Effector memory CD4-positive, alpha-beta T cell (primary cell): ENCODE data around the gene LAMA2.

ENCODE experiments used
- DNase-seq, 3 donors: peaks; one replicate each; pipeline ENCODE4 v3.0.0-alpha.2; 2020
- H3K27ac ChIP-seq: 2 replicates; pipeline ENCODE4 v1.7.0; 2013; ENCODE audit warnings: mild to moderate bottlenecking, low read length, moderate library complexity; ENCODE audit not compliant: insufficient read depth, poor library complexity, severe bottlenecking
- H3K27me3 ChIP-seq: replicated peaks from 2 replicates; pipeline ENCODE4 v1.7.0; 2013; ENCODE audit warnings: mild to moderate bottlenecking, low read length; ENCODE audit not compliant: insufficient read depth, control insufficient read depth, poor library complexity, severe bottlenecking
- H3K36me3 ChIP-seq: 2 replicates; pipeline ENCODE4 v1.7.0; 2013; ENCODE audit warnings: mild to moderate bottlenecking, low read length, moderate library complexity; ENCODE audit not compliant: control insufficient read depth, insufficient read depth
- H3K4me1 ChIP-seq: 2 replicates; pipeline ENCODE4 v1.7.0; 2013; ENCODE audit warnings: low read length, mild to moderate bottlenecking; ENCODE audit not compliant: control insufficient read depth, insufficient read depth, poor library complexity, severe bottlenecking
- H3K4me3 ChIP-seq: 2 replicates; pipeline ENCODE4 v1.7.0; 2013; ENCODE audit warnings: low read length, low read depth, mild to moderate bottlenecking; ENCODE audit not compliant: insufficient read depth, poor library complexity, severe bottlenecking
- H3K9me3 ChIP-seq: 2 replicates; pipeline ENCODE4 v1.7.0; 2013; ENCODE audit warnings: mild to moderate bottlenecking, low read length, moderate library complexity; ENCODE audit not compliant: control insufficient read depth

Gene LAMA2

DNA sequence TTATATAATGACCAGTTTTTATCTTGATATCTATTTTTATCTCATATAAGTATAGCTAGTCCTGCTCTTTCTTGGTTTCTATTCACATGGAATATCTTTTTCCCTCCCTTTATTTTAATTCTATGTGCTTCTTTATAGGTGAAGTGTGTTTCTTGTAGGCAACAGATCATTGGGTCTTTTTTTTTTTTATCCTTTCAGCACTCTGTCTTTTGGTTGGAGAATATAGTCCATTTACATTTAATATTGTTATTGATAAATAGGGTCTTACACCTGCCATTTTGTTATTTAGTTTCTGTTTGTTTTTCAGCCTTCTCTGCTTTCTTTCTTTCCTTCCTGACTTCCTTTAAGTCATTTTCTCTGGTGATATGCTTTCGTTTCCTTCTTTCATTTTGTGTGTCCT is 22.2 kb upstream of the LAMA2 start:
- Histone ChIP-seq H3K36me3 (no peaks in the 10 kb centered on the region), H3K9me3 (no peaks in the 10 kb centered on the region), H3K4me1 (no peaks in the 10 kb centered on the region), H3K4me3 (no peak overlapping the region), H3K27ac (no peak overlapping the region), H3K27me3 (no peaks in the 10 kb centered on the region)
- no peak for DNase-seq

DNA sequence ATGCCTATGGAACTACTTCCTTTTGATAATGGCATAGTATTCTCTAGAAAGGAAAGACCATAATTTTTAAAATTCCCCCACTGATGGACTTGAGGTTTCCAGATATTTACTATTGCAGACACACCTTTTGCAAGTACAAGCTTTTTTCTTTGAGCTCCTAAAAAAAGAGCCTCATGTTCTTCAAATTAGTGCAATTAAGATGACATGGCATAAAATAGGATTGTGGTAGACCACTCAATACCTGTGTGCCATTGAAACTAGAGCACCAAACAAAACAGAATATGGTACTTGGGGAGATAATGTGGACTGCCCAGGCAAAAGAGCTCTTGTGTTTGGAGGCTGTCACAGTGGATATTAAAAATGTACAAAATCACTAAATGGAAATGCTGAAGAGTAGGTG is 19.0 kb upstream of the LAMA2 start:
- DNase-seq = no peak
- Histone ChIP-seq H3K4me1 (no peaks in the 10 kb centered on the region), H3K27me3 (no peaks in the 10 kb centered on the region), H3K9me3 (no peaks in the 10 kb centered on the region), H3K27ac (no peak overlapping the region), H3K4me3 (no peak overlapping the region), H3K36me3 (no peaks in the 10 kb centered on the region)

DNA sequence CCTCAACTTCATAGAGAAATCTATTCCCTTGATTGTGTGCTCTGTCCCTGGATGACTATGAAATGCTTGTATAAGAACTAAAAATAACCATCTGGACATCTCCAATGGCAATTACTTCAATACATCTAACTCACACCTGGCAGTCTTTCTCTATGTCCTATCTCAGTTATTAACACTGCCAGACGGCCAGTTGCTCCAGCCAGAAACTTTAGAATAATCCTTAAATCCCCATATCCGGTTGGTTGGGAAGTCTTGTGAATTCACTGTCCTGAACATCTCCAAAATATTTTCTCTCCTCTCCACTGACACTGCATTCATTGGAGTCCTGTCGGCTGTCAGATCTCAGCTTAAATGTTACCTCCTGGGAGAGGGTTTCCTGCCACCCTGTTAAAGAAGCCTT is 12.2 kb upstream of the LAMA2 start:
- H3K36me3 ChIP-seq = no peaks in the 10 kb centered on the region
- no peak overlapping the region for H3K27ac ChIP-seq
- no peak overlapping the region for H3K4me3 ChIP-seq
- H3K9me3 ChIP-seq = no peaks in the 10 kb centered on the region
- no peaks in the 10 kb centered on the region for H3K27me3 ChIP-seq
- no peaks in the 10 kb centered on the region for H3K4me1 ChIP-seq
- DNase-seq = no peak

DNA sequence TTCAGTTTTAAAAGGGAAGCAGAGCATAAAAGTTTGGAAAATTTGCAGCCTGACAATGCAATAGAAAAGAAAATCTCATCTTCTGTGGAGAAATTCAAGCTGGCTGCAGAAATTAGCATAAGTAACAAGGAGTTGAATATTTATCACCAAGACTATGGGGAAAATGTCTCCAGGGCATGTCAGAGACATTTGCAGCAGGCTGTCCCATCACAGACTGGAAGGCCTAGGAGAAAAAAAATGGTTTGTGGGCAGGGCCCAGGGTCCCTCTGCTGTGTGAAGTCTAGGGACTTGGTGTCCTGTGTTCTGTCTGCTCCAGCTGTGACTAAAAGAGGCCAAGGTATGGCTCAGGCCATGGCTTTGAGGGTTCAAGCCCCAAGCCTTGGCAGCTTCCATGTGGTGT is 8.1 kb upstream of the LAMA2 start:
- Histone ChIP-seq H3K27ac (no peak overlapping the region), H3K27me3 (no peaks in the 10 kb centered on the region), H3K9me3 (no peaks in the 10 kb centered on the region), H3K36me3 (no peaks in the 10 kb centered on the region), H3K4me3 (no peak overlapping the region), H3K4me1 (no peaks in the 10 kb centered on the region)
- DNase-seq = no peak

DNA sequence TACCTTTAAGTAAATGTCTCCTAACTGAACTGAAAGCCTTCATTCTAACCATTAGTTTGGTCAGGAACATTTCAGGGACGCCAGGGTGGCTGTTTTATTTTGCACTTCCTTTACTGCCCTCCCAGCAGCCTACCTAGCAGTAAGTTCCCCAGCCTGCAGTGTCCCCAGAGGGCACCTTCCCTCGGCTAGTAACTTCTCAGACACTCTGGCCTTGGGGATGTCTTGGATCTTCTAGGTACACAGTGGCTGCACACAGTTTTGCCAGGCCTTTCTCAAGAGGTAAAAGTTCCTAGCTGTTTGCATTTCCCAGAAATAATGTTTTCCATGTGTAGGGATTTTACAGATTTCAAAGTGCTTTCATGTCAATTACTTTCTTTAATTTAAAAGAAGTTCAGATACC is 378 bp upstream of the LAMA2 start:
- Histone ChIP-seq H3K27ac (no peak overlapping the region), H3K4me3 (no peak overlapping the region)

DNA sequence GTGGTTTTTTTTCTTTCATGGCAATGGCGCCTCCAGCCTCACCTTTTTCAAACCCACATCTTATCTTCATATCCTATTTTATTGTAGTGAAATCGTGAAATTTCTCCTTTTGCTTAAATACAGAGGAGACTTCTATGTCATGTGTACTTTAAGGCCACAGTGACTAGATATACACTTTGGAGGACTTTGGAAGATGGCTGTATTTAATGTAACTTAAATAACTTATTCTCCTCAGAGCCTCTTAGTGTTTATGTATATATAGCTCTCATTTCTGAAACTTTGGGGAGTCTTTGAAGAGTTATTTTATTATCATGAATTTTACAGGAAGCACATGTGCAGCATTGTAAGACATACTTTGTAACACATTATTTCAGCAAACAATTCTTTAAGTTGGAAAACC is 968 bp downstream of the LAMA2 start:
- no peak overlapping the region for H3K27ac ChIP-seq
- DNase-seq = no peak
- H3K4me3 ChIP-seq = no peak overlapping the region
- no peaks in the 10 kb centered on the region for H3K9me3 ChIP-seq
- no peaks in the 10 kb centered on the region for H3K36me3 ChIP-seq
- H3K4me1 ChIP-seq = no peaks in the 10 kb centered on the region
- H3K27me3 ChIP-seq = no peaks in the 10 kb centered on the region

More for the DNA sequence above, 378 bp upstream of the LAMA2 start:
- H3K9me3 ChIP-seq = no peaks in the 10 kb centered on the region
- H3K4me1 ChIP-seq = no peaks in the 10 kb centered on the region
- no peaks in the 10 kb centered on the region for H3K27me3 ChIP-seq
- no peaks in the 10 kb centered on the region for H3K36me3 ChIP-seq
- DNase-seq = no peak

DNA sequence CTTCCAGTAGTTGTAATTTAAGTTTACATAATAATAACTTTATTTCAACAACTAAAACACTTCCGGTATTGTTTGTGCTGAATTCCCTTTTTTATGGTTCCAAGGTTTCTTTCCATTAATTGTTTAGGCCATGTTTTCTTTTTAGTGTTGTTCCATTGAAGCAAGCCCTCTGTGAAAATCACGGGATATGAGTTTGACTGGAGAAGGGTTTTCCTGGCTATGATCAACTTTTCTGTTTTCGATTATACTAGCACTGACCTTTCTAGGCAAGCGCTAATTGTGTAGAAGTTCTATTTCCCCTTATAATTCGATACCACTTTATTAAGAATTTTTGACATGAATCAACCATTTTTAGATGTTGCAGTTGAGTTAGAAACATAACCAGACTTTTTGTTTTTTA is 2.4 kb downstream of the LAMA2 start:
- DNase-seq = no peak
- H3K36me3 ChIP-seq = no peaks in the 10 kb centered on the region
- H3K27me3 ChIP-seq = no peaks in the 10 kb centered on the region
- no peaks in the 10 kb centered on the region for H3K4me1 ChIP-seq
- no peak overlapping the region for H3K27ac ChIP-seq
- no peaks in the 10 kb centered on the region for H3K9me3 ChIP-seq
- H3K4me3 ChIP-seq = no peak overlapping the region

DNA sequence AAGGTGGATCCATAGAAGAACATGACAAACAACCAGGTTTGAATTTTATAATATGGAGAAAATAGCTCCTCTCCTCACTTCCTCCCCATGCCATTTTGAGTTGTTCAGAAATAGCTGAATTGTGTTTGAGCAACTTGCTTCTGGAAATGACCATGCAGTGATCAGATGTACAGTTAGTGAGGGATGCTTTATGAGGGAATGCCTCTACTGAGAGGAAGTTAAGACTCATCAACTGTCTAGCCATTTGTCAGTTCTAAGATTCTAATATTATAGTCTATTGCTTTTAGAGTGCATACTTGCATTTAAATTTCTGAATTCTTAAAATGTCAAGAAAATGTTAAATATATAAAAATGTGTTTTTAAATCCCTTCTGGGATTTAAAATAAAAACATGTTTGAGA is 3.8 kb downstream of the LAMA2 start:
- H3K4me1 ChIP-seq = no peaks in the 10 kb centered on the region
- no peak overlapping the region for H3K27ac ChIP-seq
- no peaks in the 10 kb centered on the region for H3K27me3 ChIP-seq
- no peak for DNase-seq
- no peaks in the 10 kb centered on the region for H3K36me3 ChIP-seq
- no peaks in the 10 kb centered on the region for H3K9me3 ChIP-seq
- H3K4me3 ChIP-seq = no peak overlapping the region

DNA sequence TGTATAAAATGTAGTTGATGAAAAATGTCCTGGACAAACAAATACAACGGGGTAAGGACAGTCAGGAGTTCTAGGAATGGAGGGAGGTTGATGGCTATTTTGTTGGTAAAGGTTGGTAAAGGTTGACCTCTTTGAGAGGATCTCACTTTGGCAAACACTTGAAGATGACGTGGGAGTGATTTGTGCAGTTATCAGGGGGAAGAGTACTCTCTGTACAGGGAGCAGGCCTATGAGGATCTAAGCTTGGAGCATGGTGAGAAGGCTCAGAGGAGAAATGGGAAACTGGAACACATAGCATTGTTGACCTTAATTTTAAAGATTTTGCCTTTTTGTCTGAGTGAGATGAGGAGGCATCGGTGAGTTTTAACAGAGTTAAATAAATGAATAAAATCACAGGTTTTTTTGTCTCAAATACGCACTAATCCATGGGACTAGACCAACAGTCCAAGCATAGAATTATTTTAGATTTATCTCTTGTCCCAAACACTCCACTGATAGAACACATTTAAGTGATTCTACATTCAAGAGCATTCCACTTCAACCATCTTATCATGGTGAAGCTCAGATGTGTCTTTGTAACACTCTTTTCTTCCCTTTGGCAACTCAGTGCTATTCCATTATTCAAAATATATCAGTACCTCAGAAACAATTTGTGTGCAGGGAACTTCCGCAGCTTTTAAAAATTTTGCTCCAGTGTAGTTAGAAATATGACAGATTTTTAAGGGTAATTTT is 5.7 kb downstream of the LAMA2 start:
- no peak overlapping the region for H3K27ac ChIP-seq
- no peaks in the 10 kb centered on the region for H3K9me3 ChIP-seq
- DNase-seq = no peak
- H3K4me3 ChIP-seq = no peak overlapping the region
- no peaks in the 10 kb centered on the region for H3K36me3 ChIP-seq
- H3K4me1 ChIP-seq = no peaks in the 10 kb centered on the region
- no peaks in the 10 kb centered on the region for H3K27me3 ChIP-seq

DNA sequence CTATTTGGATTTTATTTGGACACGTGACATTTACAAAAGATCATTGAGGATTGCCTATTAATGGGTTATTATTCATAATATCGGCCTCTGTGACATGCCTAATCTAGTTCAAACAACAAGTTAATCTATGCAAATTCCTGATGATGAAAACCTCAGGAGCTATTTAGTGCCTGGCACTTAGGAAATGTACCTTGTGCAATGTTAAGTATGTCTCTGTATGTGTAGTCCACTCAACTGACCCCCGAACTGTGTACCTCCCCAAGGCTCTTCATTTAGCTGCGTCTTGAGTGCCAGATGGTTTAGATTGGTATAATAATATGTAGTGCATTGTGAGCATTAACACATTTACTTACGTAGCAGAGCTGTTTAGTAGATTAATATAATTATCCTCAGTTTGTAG is 6.9 kb downstream of the LAMA2 start:
- Histone ChIP-seq H3K27ac (no peak overlapping the region), H3K36me3 (no peaks in the 10 kb centered on the region), H3K4me1 (no peaks in the 10 kb centered on the region), H3K9me3 (no peaks in the 10 kb centered on the region), H3K27me3 (no peaks in the 10 kb centered on the region), H3K4me3 (no peak overlapping the region)
- no peak for DNase-seq
